Measurements from ENCODE around the gene MLF2.

MLF2 gene, protein sequence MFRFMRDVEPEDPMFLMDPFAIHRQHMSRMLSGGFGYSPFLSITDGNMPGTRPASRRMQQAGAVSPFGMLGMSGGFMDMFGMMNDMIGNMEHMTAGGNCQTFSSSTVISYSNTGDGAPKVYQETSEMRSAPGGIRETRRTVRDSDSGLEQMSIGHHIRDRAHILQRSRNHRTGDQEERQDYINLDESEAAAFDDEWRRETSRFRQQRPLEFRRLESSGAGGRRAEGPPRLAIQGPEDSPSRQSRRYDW

DNA sequence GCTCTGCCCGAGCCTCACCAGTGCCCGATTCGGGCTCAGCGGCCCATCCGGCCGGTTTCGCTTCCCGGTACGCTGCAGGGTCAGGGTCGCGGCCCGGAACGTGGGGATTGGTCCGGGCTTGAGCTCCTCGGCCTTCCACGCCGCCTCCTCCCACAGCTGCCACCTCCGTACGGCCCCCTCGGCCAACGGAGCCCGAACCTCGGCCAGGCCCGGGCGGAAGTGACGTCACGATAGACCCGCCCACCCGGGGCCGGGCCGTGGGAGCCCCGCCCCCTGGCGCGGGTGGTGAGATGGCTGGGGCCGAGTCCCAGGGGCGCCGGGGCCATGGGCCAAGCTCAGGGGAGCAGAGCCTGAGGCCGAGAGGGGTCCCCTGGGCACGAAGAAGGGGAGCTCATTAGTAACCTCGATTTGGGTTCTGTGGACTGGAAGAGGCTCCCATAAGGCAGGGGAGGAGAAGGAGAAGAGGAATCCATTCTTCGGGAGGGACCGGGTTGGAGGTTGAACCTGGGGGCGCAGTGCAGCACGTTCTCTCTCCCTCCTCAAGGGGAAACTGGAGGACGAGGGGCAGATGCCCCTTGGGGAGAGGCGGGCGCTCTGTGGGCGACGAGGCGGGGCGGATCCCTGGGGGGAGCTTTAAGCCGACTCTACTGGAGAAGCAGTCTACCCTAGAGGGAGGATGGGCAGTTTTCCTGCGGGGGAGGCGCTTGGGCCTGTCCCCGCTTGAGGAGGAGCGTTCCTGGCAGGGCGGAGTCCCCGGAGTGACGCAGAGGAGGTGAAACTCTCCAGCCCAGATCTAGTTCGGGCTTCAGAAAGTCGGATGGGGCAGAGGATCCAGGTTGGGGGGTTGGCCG lies at the start of gene MLF2:
TSS of gene MLF2 (minus strand) at position 221 of the 851 bp plus-strand sequence. CDS start 807 bp downstream, outside the sequence.
- TF ChIP-seq, protein P1, sequence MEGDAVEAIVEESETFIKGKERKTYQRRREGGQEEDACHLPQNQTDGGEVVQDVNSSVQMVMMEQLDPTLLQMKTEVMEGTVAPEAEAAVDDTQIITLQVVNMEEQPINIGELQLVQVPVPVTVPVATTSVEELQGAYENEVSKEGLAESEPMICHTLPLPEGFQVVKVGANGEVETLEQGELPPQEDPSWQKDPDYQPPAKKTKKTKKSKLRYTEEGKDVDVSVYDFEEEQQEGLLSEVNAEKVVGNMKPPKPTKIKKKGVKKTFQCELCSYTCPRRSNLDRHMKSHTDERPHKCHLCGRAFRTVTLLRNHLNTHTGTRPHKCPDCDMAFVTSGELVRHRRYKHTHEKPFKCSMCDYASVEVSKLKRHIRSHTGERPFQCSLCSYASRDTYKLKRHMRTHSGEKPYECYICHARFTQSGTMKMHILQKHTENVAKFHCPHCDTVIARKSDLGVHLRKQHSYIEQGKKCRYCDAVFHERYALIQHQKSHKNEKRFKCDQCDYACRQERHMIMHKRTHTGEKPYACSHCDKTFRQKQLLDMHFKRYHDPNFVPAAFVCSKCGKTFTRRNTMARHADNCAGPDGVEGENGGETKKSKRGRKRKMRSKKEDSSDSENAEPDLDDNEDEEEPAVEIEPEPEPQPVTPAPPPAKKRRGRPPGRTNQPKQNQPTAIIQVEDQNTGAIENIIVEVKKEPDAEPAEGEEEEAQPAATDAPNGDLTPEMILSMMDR (conservative IDR thresholded peaks at IDR 0.05): no peak; the same call in 1 of the 2 replicates
- peak; percentile 96 for TF ChIP-seq ZFX (IDR thresholded peaks at IDR 0.05)

DNA sequence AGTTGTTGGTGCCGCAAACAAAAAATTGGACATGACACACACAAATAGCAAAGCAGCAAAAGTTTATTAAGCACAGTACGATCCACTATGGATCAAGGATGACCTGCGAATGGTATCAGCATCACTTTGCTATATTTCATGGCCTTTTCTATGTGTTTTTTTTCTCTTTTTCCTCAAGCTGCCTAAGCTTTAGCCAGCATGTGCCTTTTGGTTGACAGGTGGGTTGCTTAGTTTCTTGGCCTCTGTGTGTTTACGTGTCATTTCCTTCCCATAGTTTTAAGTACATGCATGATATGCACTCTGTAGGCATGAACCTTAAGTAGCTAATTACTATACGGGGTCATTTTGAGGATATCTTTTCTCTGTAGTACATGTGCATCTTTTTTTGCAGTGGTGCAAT lies 46.2 kb upstream of the MLF2 start:
- TF ChIP-seq, protein P1 (conservative IDR thresholded peaks at IDR 0.05): no peak
- no peak for TF ChIP-seq ZFX (IDR thresholded peaks at IDR 0.05)

More for the DNA sequence above, at the start of gene MLF2:
- H3K27ac ChIP-seq: peak within 1 kb of the TSS; percentile 98

DNA sequence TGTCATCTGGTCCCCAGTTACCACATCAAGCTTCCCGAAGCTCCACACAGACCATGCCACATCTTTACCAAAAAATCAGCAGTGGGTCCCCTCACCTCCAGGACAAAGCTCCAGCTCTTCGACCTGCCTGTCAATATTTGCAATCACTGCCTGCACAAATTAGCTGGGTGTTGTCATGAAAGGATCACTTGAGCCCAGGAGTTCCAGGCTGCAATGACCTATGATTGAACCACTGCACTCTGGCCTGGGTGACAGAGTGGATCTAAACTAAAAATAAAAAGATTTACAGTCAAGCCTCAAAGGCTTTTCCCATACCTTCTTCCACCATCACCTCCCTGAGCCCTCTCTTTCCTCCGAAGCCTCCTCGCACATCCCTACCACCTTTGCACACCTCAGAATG lies 43.6 kb upstream of the MLF2 start:
- H3K27ac ChIP-seq: no peak overlapping the region
- TF ChIP-seq, protein P1 (conservative IDR thresholded peaks at IDR 0.05): no peak
- no peak for TF ChIP-seq ZFX (IDR thresholded peaks at IDR 0.05)

More for the DNA sequence above, 46.2 kb upstream of the MLF2 start:
- no peak overlapping the region for H3K27ac ChIP-seq

DNA sequence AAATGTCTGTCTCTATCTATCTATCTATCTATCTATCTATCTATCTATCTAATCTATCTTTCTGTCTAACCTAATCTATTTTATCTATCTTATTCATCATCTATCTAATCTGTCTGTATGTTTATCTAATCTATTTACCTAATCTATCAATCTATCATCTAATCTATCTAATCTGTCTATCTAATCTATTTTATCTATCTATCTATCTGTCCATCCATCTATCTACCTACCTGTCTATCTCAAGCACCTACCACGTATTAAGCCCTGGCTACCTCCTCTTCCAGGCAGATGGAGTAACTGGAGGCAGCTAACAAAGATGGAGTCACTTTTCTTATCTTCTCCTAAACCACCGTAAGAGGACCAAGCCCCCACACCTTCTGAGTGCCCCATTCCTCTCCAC lies 42.1 kb upstream of the MLF2 start:
- H3K27ac ChIP-seq: no peak overlapping the region
- TF ChIP-seq ZFX (IDR thresholded peaks at IDR 0.05): no peak
- TF ChIP-seq, protein P1 (conservative IDR thresholded peaks at IDR 0.05): no peak

DNA sequence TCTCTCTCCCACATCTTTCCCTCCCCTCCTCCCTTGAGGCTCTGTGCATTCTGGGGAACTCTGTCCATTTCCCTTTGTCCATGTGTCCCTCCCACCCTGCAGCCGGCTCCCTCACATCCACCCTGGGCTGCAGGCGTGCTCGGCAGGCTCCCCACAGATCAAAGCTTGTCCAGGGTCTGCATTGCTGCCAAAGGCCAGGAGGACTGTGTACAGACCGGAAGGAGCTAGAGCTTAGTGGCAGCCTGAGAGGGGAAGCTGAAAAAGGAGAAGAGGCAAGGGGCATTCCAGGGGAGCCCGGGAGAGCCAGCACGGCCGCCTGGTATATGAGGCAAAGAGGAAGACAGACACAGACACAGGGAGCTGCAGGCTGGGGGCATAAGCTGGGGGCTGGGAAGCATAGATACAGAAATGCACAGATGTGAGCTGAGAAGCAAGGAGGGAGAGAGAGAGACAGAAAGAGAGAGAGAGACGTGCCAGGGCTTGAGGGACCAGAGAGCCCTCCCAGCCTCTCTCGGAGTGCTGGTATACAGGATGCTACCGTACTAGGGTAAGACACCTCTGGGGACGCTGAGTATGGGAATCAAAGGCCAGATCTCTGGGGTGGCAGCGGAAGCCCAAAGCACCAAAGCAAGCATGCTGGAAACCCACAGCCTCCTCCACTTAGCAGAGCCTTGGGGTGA lies 39.7 kb upstream of the MLF2 start:
- H3K27ac ChIP-seq: no peak overlapping the region

DNA sequence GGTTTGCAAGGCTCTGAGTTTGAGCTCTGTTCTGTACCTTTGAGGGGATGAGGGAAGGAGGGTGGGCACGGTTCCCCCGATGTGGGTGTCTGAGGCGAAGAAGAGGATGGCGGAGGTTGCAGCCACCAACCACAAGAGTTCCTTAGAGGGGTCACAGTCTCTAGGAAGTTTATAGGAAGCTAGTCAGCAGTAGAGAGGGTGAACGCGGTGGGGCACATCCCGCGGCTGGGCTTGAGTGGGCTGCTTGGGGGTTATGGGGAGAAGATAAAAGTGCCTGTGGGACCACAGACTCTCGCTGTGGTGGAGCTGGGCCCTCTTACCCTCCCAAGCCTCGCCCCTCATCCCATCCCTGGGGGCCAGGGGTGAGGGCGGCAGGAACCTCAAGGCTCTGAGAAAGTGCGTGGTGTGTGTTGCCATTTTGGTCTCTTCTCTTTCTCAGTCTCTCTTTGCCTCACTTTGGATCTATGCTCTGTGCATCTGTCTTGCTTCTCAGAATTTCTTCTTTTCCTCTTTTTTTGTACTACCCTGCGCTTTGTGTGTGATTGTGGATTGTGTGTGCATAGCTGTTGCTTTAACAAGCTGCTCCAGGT lies 39.1 kb upstream of the MLF2 start:
- TF ChIP-seq, protein P1 (conservative IDR thresholded peaks at IDR 0.05): no peak
- no peak for TF ChIP-seq ZFX (IDR thresholded peaks at IDR 0.05)
- H3K27ac ChIP-seq: no peak overlapping the region

More for the DNA sequence above, 39.7 kb upstream of the MLF2 start:
- TF ChIP-seq, protein P1 (conservative IDR thresholded peaks at IDR 0.05): no peak
